ENCODE data around the gene RNF40. TPM values are rescaled to one million over a fixed set of nuclear protein-coding genes. Genes with fewer than 3 reads are reported as not detected.
"Not testable (repeated sequence)": the region's sequence is repeated elsewhere in the genome, so short reads cannot be mapped to it uniquely, and the experiment has no call there.

Gene RNF40
- total and polyA plus RNA-seq, 2 donors (not counting 1 experiment from before 2014, with no cell fraction given) = 42.0 to 56.8 TPM

DNA sequence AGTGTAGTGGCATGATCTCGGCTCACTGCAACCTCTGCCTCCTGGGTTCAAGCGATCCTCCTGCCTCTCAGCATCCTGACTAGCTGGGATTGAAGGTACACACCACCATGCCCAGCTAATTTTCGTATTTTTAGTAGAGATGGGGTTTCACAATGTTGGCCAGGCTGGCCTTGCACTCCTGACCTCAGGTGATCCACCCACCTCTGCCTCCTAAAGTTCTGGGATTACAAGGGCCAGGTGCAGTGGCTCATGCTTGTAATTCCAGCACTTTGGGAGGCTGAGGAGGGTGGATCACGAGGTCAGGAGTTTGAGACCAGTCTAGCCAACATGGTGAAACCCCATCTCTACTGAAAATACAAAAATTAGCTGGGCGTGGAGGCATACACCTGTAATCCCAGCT, 47.6 kb downstream of the RNF40 start:
- H3K27ac ChIP-seq (ENCODE audit: insufficient read depth, low read length); H3K4me1 ChIP-seq (ENCODE audit: control insufficient read depth, extremely low read depth, insufficient read depth, low read length); H4K20me1 ChIP-seq (ENCODE audit: control insufficient read depth, extremely low read depth, insufficient read depth, low read length); H3K9ac ChIP-seq (ENCODE audit: insufficient read depth, low read length); H2AFZ ChIP-seq (ENCODE audit: low read length); H3K9me3 ChIP-seq (ENCODE audit: control insufficient read depth, insufficient read depth, low read depth, low read length); DNase-seq (ENCODE audit: low read depth in 2 of 2); H3K4me2 ChIP-seq (ENCODE audit: extremely low read depth, insufficient read depth, low read length); H3K4me3 ChIP-seq (replicated peaks in 1 of 4; ENCODE audit: control extremely low read depth in 1 of 4, insufficient read depth in 1 of 4, low read depth in 3 of 4, low read length in 4 of 4); H3K27me3 ChIP-seq (ENCODE audit: control insufficient read depth, insufficient read depth, low read length); H3K36me3 ChIP-seq (ENCODE audit: control insufficient read depth, insufficient read depth, low read length); H3K79me2 ChIP-seq (ENCODE audit: control insufficient read depth, insufficient read depth, low read length): not testable (repeated sequence)

GRCh38 chr16:30813821-30814189, 51.7 kb downstream of the RNF40 start:
- peak overlapping the region; percentile 11 to 65 (median 34) for H3K4me3 ChIP-seq (replicated peaks in 1 of 4; ENCODE audit: control extremely low read depth in 1 of 4, insufficient read depth in 1 of 4, low read depth in 3 of 4, low read length in 4 of 4)
- H3K9ac ChIP-seq (ENCODE audit: insufficient read depth, low read length) = peak overlapping the region; percentile 27
- H3K27ac ChIP-seq (ENCODE audit: insufficient read depth, low read length) = peak overlapping the region; percentile 51
- H3K36me3 ChIP-seq (ENCODE audit: control insufficient read depth, insufficient read depth, low read length) = no peaks in the 10 kb centered on the region
- H3K9me3 ChIP-seq (ENCODE audit: control insufficient read depth, insufficient read depth, low read depth, low read length) = no peaks in the 10 kb centered on the region
- H3K79me2 ChIP-seq (ENCODE audit: control insufficient read depth, insufficient read depth, low read length) = no peaks in the 10 kb centered on the region
- peak overlapping the region; percentile 86 for H2AFZ ChIP-seq (ENCODE audit: low read length)
- TF ChIP-seq, protein P1, sequence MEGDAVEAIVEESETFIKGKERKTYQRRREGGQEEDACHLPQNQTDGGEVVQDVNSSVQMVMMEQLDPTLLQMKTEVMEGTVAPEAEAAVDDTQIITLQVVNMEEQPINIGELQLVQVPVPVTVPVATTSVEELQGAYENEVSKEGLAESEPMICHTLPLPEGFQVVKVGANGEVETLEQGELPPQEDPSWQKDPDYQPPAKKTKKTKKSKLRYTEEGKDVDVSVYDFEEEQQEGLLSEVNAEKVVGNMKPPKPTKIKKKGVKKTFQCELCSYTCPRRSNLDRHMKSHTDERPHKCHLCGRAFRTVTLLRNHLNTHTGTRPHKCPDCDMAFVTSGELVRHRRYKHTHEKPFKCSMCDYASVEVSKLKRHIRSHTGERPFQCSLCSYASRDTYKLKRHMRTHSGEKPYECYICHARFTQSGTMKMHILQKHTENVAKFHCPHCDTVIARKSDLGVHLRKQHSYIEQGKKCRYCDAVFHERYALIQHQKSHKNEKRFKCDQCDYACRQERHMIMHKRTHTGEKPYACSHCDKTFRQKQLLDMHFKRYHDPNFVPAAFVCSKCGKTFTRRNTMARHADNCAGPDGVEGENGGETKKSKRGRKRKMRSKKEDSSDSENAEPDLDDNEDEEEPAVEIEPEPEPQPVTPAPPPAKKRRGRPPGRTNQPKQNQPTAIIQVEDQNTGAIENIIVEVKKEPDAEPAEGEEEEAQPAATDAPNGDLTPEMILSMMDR (conservative IDR thresholded peaks at IDR 0.05 in 1 of 2, IDR thresholded peaks at IDR 0.05 in 1 of 2; ENCODE audit: low read depth in 1 of 2, low read length in 2 of 2) = no peak
- no peak for TF ChIP-seq EZH2 (IDR thresholded peaks at IDR 0.05; ENCODE audit: low read length, missing control alignments)
- no peaks in the 10 kb centered on the region for H4K20me1 ChIP-seq (ENCODE audit: control insufficient read depth, extremely low read depth, insufficient read depth, low read length)
- H3K4me1 ChIP-seq (ENCODE audit: control insufficient read depth, extremely low read depth, insufficient read depth, low read length) = peaks cover 6% of the 10 kb centered on the region
- peak in 1 of 2 donors; percentile 3 for DNase-seq (ENCODE audit: low read depth in 2 of 2)
- H3K4me2 ChIP-seq (ENCODE audit: extremely low read depth, insufficient read depth, low read length) = peak overlapping the region; percentile 68
- H3K27me3 ChIP-seq (ENCODE audit: control insufficient read depth, insufficient read depth, low read length) = no peaks in the 10 kb centered on the region

DNA sequence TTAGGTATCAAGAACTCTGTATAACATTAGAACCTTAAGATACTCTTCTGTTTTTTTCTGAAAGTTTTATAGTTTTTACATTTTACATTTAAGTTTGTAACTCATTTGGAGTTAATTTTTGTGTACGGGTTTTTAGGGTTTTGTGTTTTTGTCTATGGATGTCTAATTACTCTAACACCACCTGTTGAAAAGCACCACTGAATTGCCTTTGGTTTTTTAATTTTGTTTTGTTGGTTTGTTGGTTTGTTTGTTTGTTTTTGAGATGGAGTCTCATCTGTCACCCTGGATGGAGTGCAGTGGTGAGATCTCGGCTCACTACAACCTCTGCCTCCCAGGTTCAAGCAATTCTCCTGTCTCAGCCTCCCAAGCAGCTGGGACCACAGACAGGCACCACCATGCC, 54.6 kb downstream of the RNF40 start:
- no peak overlapping the region for H3K9ac ChIP-seq (ENCODE audit: insufficient read depth, low read length)
- H2AFZ ChIP-seq (ENCODE audit: low read length) = no peak overlapping the region
- no peak for DNase-seq (ENCODE audit: low read depth in 2 of 2)
- no peaks in the 10 kb centered on the region for H3K79me2 ChIP-seq (ENCODE audit: control insufficient read depth, insufficient read depth, low read length)
- H3K27ac ChIP-seq (ENCODE audit: insufficient read depth, low read length) = no peak overlapping the region
- H3K27me3 ChIP-seq (ENCODE audit: control insufficient read depth, insufficient read depth, low read length) = no peaks in the 10 kb centered on the region
- TF ChIP-seq, protein P1 (conservative IDR thresholded peaks at IDR 0.05 in 1 of 2, IDR thresholded peaks at IDR 0.05 in 1 of 2; ENCODE audit: low read depth in 1 of 2, low read length in 2 of 2) = no peak
- no peak for TF ChIP-seq EZH2 (IDR thresholded peaks at IDR 0.05; ENCODE audit: low read length, missing control alignments)
- peaks cover 6% of the 10 kb centered on the region for H3K4me1 ChIP-seq (ENCODE audit: control insufficient read depth, extremely low read depth, insufficient read depth, low read length)
- H3K4me2 ChIP-seq (ENCODE audit: extremely low read depth, insufficient read depth, low read length) = no peak overlapping the region
- H3K36me3 ChIP-seq (ENCODE audit: control insufficient read depth, insufficient read depth, low read length) = no peaks in the 10 kb centered on the region
- no peak overlapping the region for H3K4me3 ChIP-seq (replicated peaks in 1 of 4; ENCODE audit: control extremely low read depth in 1 of 4, insufficient read depth in 1 of 4, low read depth in 3 of 4, low read length in 4 of 4)
- no peaks in the 10 kb centered on the region for H3K9me3 ChIP-seq (ENCODE audit: control insufficient read depth, insufficient read depth, low read depth, low read length)
- no peaks in the 10 kb centered on the region for H4K20me1 ChIP-seq (ENCODE audit: control insufficient read depth, extremely low read depth, insufficient read depth, low read length)
